Astrocyte (in vitro differentiated cells and primary cell): ENCODE results near the gene MFNG.

Source experiments
- EZH2 ChIP-seq: IDR thresholded peaks from 2 replicates; pipeline ENCODE4 v1.6.1; 2012; ENCODE audit warnings: mild to moderate bottlenecking, low read length, inconsistent platforms; ENCODE audit not compliant: insufficient read depth
- TF ChIP-seq, protein P1 (sequence below): IDR thresholded peaks from 2 replicates; pipeline ENCODE4 v1.5.1; 2011; ENCODE audit warnings: low read depth, mild to moderate bottlenecking, inconsistent platforms, low read length, moderate library complexity; ENCODE audit not compliant: insufficient read depth

GRCh38 chr22:37453696-37454095 is 32.5 kb downstream of the MFNG start:
- TF ChIP-seq, protein P1, sequence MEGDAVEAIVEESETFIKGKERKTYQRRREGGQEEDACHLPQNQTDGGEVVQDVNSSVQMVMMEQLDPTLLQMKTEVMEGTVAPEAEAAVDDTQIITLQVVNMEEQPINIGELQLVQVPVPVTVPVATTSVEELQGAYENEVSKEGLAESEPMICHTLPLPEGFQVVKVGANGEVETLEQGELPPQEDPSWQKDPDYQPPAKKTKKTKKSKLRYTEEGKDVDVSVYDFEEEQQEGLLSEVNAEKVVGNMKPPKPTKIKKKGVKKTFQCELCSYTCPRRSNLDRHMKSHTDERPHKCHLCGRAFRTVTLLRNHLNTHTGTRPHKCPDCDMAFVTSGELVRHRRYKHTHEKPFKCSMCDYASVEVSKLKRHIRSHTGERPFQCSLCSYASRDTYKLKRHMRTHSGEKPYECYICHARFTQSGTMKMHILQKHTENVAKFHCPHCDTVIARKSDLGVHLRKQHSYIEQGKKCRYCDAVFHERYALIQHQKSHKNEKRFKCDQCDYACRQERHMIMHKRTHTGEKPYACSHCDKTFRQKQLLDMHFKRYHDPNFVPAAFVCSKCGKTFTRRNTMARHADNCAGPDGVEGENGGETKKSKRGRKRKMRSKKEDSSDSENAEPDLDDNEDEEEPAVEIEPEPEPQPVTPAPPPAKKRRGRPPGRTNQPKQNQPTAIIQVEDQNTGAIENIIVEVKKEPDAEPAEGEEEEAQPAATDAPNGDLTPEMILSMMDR, result no peak
- no peak for TF ChIP-seq EZH2
